ENCODE results near the gene MIDN. TPM values are rescaled to one million over a fixed set of nuclear protein-coding genes. Genes with fewer than 3 reads are reported as not detected.

The MIDN gene
- total and polyA plus RNA-seq, 2 of the 4 experiments (the other 2 are of a cell fraction): 2.5 to 26.0 TPM

- Histone ChIP-seq H3K27ac (ENCODE audit: insufficient read depth, low read length) (peak overlapping the region; percentile 99), H2AFZ (replicated peaks; ENCODE audit: low read length, poor library complexity) (peak overlapping the region; percentile 17), H2AK9ac (replicated peaks; ENCODE audit: low read depth, low read length, poor library complexity) (peak overlapping the region; percentile 92), H3K23ac (ENCODE audit: low read depth, low read length) (peak overlapping the region; percentile 97), H4K91ac (ENCODE audit: insufficient read depth, low read depth, low read length) (peak overlapping the region; percentile 97), H3K4me3 (ENCODE audit: insufficient read depth, low read depth, low read length) (peak overlapping the region; percentile 94), H2BK5ac (ENCODE audit: low read depth, low read length, poor library complexity, severe bottlenecking) (peak overlapping the region; percentile 99), H2BK20ac (ENCODE audit: low read depth, low read length) (no peak overlapping the region), H3K4ac (ENCODE audit: low read depth, low read length) (peak overlapping the region; percentile 98), H3K36me3 (ENCODE audit: control insufficient read depth, insufficient read depth, low read length) (peaks cover 57% of the 10 kb centered on the region), H4K5ac (ENCODE audit: low read depth, low read length) (peak overlapping the region; percentile 20; the same call in 1 of the 2 replicates), H3K4me2 (ENCODE audit: low read depth, low read length) (peak overlapping the region; percentile 82), H3K4me1 (ENCODE audit: control insufficient read depth, insufficient read depth, low read length) (peaks cover 33% of the 10 kb centered on the region), H3K79me1 (ENCODE audit: low read depth in 1 of 2, low read length in 2 of 2) (peaks cover 0 to 35% of the 10 kb centered on the region in 2 experiments; a peak in 2 of 4 replicates), H3K18ac (ENCODE audit: low read depth, low read length) (peak overlapping the region; percentile 85), H3K14ac (replicated peaks; ENCODE audit: low read depth, low read length) (peak overlapping the region; percentile 82), H2BK120ac (ENCODE audit: low read depth, low read length) (peak overlapping the region; percentile 54), H4K20me1 (ENCODE audit: insufficient read depth, low read length) (peaks cover 86% of the 10 kb centered on the region), H3K9me1 (ENCODE audit: insufficient read depth, low read length) (no peaks in the 10 kb centered on the region), H3K56ac (ENCODE audit: extremely low read depth, insufficient read depth, low read length) (peak overlapping the region; percentile 86), H2AK5ac (ENCODE audit: low read depth, low read length) (peak overlapping the region; percentile 94), H3K9me3 (ENCODE audit: control insufficient read depth, insufficient read depth, low read length) (no peaks in the 10 kb centered on the region), H3K27me3 (ENCODE audit: control insufficient read depth, insufficient read depth, low read length) (no peaks in the 10 kb centered on the region), H3K9ac (ENCODE audit: low read depth, low read length) (peak overlapping the region; percentile 97), H2BK15ac (ENCODE audit: low read depth, low read length) (peak overlapping the region; percentile 76; the same call in 2 of the 3 replicates), H4K8ac (ENCODE audit: low read depth in 2 of 2, low read length in 2 of 2) (peak overlapping the region; percentile 80)
- DNase-seq (peak; percentile 88), ATAC-seq (ENCODE audit: low read depth) (no peak)
- BruUV-seq (replicated peaks): no TSS peak
- dilution Hi-C loops (cut with HindIII; ENCODE audit: low sequenced_read_pairs, unreplicated experiment) (no loop called here), intact Hi-C loops (cut with micrococcal nuclease) (no loop called here), in situ Hi-C loops (cut with MboI; ENCODE audit: low sequenced_read_pairs) (no loop called here)
- WGBS, 2 experiments (ENCODE audit: extremely low coverage in 2 of 2, insufficient read length in 1 of 2): no CpG with 5 or more reads among the region's 30 CpGs
- TF ChIP-seq USF2 (IDR thresholded peaks at IDR 0.05; ENCODE audit: low read depth, low read length): no peak
- peak; percentile 23; the same call in 1 of the 2 replicates for TF ChIP-seq POLR2A (IDR thresholded peaks at IDR 0.05; ENCODE audit: low read depth, low read length)
- peak; percentile 69 for TF ChIP-seq CHD1 (IDR thresholded peaks at IDR 0.05; ENCODE audit: low read depth, low read length)
- ChIA-PET POLR2A (ENCODE audit: unreplicated experiment) (interaction anchor here (0.6 to 1.6 kb wide), 5 partner anchors 14 to 86 kb away, joined by 3 to 28 read pairs (median 3); partner anchors contain the start of gene CIRBP), CTCF (interaction anchor here (0.9 to 1.6 kb wide), 3 partner anchors 8 to 132 kb away, joined by 3 to 11 read pairs (median 7); no protein-coding TSS in a partner anchor)
Observed at GRCh38 chr19:1252221-1252820, 3.9 kb downstream of the MIDN start.
